ENCODE data around the gene ZNF282.

The ZNF282 gene

DNA sequence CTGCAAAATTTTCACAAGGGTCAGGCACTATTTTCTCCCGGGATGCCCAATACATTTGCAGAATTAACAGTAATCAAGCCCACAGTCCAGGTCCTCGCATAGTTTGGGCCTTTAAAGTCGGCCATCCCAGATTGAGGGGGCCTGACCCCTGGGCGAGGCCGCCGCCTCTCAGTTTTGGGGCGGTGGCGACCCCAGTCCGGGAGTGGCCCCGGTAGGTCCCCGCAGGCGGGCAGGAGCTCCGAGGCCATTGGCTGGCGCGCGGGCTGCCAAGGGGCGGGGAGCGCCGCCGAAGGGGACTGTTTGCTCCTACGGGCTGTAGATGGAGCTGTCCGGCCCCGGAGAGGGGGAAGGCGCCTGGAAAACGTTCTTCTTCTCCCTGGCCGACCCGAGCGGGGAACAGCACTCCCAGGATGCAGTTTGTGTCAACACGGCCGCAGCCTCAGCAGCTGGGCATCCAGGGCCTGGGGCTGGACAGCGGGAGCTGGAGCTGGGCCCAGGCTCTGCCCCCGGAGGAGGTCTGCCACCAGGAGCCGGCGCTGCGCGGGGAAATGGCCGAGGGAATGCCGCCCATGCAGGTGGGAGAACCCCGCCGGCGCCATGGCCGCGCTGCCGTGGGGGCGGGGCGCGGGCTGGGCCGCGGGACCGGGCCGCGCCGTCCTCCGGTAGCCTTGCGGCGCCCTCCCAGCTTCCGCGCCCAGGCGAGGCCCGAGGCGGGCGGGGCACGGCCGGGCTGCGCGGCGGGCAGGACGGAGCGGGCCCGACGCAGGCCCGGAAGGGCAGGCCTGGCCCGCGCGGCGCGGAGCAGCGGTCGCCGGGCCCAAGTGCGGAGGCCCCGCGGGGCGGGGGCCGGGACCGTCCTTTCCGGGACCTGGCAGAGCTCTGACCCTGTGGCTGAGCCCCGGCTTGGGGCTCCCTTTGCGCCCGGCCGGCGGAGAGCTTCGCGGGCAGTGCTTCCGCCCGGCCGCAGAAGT is at the start of gene ZNF282:
TSS of gene ZNF282 (plus strand) at position 367 of the 971 bp plus-strand sequence. CDS start at position 411, 44 bp downstream.
- peak; percentile 90 for DNase-seq

GRCh38 chr7:149147072-149147751 is 48.1 kb upstream of the ZNF282 start, which contains the start of gene ZNF398:
TSS of gene ZNF398 (plus strand) at chr7:149147453. CDS start at chr7:149147743, 290 bp downstream.
- peak; percentile 84 for DNase-seq

GRCh38 chr7:149147752-149148653 is 47.3 kb upstream of the ZNF282 start:
- DNase-seq, result peak; percentile 54

DNA sequence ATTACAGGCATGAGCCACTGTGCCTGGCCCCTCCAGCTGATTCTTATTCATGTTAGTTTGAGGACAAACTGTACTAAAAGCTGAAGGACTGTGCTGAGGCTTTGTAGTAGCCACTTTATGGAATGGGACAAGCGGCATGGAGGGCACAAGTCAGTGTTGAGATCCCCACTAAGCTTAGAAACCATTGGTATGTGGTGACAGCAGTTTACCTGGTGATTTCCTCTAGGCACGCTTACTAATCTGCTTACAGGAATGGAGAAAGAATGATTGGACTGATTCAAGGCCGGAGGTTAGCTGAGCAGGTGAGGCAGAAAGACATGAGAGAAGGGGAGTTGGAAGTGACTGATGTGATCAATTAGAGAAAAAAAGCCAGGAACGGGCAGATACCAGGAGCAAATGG is 44.4 kb upstream of the ZNF282 start:
- no peak for DNase-seq

DNA sequence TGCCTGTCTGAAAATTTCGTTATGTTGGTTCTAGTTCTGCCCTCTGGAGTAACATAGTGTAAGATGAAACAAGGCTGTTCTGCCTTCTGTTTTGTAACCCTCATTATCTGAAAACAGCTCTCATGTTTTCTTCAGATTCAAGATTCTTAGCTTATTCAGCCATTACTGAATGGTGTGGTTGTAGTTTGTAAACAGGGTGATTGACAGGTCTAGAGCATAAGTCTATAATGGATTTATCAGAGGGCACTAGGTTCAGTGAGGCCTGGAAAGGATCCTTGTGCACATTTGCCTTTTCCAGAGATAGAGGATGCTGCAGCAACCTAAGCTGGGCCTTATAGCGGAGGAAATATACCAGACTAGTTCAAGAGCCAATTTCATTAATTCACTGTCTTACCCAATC is 42.0 kb upstream of the ZNF282 start:
- DNase-seq, result no peak

DNA sequence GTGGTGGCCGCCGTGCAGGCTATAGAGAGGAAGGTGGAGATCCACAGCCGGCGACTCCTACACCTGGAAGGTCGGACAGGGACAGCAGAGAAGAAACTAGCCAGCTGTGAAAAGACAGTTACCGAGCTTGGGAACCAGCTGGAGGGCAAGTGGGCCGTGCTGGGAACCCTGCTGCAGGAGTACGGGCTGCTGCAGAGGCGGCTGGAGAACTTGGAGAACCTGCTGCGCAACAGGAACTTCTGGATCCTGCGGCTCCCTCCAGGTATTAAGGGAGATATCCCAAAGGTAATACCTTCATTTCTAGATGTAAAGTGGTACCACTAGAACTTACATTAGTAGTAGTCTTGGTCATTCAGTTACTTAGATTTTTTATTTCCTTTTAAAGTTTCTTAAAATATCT is 41.3 kb upstream of the ZNF282 start:
- DNase-seq, result no peak

- no peak for DNase-seq
Measured at GRCh38 chr7:149156898-149157297, 38.4 kb upstream of the ZNF282 start.

DNA sequence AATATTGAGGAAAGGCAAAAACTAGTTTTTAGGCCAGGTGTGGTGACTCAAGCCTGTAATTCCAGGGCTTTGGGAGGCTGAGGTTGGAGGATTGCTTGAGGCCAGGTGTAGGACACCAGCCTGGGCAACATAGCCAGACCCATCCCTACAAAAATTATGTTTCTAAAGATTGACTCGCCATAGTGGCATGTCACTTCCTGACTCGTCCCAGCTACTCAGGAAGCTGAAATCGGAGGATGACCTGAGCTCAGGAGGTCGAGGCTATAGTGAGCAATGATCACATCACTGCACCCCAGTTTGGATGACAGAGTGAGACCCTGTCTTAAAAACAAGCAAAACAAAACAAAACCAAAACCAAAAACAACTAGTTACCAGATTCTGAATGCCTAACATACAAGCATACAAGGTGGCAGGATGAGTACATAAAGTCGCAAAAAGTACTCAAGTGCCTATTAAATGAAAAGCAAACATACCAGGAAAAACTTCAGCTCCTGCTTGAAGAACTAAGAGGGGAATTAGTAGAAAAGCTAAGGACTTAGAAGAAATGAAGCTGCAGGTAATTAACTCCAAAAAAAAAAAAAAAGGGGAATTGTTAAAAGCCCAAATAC is 34.0 kb upstream of the ZNF282 start:
- no peak for DNase-seq

GRCh38 chr7:149166142-149166541 is 29.2 kb upstream of the ZNF282 start:
- no peak for DNase-seq

DNA sequence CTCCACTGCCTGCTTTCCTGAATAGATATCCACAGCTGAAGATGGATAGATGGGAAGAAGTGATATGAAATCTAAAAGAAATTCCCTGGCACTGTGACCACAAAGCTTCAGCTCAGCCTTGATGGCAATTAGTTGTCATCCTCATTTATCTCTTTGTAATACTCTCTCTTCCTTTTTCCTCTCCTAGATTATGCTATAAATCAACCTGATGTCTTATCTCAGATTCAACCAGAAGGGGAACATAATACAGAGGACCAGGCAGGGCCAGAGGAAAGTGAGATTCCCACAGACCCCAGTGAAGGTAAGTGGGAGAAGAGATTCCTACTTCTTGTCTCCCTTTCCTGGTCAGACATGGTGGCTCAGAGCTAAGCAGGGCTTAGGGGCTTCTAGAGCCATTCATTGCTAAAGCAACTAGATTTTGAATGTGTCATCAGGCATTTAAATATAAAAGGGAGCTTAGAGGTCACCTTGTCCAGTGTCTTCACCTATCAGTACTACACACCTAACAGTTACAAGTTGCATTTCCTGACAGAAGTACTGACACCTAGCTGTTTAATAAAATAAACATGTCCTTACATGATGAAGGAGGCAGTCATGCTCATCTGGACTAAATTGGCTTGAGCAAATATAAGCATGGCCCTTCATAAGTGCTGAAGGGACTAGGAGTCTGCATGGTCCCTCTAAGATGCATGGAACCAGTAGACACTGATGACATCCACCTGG is 28.6 kb upstream of the ZNF282 start:
- DNase-seq, result no peak

DNA sequence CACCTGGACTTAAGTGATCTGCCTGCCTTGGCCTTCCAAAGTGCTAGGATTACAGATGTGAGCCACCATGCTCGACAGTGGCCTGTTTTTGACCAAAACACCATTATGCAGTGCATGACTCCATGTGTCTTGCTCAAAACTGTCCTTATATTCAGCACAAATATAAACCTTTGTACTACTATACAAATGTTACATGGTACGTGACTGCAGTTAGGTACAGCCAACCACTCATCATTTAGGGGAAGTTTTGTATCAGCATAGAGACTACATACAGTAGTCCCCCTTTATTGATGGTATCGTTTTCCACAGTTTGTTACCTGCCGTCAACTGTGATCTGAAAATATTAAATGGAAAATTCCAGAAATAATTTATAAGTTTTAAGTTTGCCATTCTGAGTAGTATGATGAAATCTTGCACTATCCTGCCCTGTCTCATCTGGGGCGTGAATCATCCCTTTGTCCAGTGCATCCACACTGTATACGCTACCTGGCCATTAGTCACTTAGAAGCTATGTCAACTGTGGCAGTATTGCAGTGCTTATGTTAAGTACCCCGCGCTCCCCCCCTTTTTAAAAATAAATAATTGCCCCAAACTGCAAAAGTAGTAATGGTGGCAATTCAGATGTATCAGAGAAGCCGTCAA is 23.3 kb upstream of the ZNF282 start:
- no peak for DNase-seq

DNA sequence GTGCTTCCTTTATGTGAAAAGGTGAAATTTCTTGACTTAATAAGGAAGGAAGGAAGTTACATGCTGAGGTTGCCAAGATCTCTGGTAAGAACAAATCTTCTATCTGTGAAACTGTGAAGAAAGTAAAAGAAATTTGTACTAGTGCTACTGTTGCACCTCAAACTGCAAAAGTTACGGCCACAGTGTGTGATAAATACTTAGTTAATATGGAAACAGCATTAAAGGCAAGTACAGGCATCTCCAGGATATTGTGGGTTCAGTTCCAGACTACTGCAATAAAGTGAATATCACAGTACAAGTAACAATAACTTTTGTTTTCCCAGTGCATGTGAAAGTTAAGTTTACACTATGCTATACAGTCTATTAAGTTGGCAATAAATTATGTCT is 22.8 kb upstream of the ZNF282 start:
- DNase-seq, result no peak

- no peak for DNase-seq
Measured at GRCh38 chr7:149175150-149175549, 20.2 kb upstream of the ZNF282 start.

DNA sequence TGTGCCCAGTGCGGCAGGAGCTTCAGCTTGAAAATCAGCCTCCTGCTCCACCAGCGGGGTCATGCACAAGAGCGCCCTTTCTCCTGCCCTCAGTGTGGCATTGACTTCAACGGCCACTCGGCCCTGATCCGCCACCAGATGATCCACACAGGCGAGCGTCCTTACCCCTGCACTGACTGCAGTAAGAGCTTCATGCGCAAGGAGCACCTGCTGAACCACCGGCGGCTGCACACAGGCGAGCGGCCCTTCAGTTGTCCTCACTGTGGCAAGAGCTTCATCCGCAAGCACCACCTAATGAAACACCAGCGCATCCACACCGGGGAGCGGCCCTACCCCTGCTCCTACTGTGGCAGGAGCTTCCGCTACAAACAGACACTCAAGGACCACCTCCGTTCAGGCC is 16.1 kb upstream of the ZNF282 start:
- DNase-seq, result no peak

- no peak for DNase-seq
Measured at GRCh38 chr7:149180722-149181449, 14.5 kb upstream of the ZNF282 start.

- no peak for DNase-seq
Measured at GRCh38 chr7:149181450-149181790, 13.9 kb upstream of the ZNF282 start.

DNA sequence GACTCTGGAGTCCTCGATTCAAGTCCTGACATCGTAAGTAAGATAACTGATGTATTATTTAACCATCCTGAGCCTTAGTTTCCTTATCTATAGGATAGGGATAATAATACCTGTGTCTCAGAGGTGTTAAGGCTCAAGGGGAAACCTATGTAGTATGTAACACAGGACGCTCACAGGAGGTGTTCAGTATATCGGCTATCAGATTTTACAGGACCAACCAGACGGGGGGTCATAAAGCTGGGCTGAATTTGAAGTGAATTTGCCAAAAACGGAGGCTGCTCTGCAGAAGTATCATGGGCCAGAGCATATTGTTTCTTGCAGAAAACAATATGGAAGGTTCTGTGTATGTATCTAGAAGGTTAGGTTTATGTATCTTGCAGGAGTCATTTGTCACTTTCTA is 11.1 kb upstream of the ZNF282 start:
- no peak for DNase-seq

- no peak for DNase-seq
Measured at GRCh38 chr7:149188213-149188612, 7.1 kb upstream of the ZNF282 start.

DNA sequence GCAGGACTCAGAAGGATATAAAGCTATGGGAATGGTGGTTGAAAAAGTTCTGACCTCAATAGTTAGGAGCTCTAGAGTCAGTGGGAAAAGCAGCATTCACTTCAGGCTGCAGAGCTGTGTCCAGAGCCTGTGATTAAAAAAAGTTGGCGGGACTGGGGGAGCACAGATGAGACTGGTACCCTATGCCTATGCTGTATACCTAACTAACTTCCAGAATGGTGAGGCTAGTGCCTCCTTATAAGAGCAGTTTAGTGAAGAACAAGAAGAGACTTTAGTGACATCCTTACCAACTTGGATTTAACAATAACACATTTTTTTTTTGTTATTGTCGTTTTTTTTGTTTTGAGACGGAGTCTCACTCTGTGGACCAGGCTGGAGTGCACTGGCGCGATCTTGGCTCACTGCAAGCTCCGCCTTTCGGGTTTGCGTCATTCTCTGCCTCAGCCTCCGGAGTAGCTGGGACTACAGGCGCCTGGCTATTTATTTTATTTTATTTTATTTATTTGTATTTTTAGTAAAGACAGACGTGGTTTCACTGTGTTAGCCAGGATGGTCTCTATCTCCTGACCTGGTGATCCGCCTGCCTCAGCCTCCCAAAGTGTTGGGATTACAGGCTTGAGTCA is 6.6 kb upstream of the ZNF282 start:
- DNase-seq, result no peak

DNA sequence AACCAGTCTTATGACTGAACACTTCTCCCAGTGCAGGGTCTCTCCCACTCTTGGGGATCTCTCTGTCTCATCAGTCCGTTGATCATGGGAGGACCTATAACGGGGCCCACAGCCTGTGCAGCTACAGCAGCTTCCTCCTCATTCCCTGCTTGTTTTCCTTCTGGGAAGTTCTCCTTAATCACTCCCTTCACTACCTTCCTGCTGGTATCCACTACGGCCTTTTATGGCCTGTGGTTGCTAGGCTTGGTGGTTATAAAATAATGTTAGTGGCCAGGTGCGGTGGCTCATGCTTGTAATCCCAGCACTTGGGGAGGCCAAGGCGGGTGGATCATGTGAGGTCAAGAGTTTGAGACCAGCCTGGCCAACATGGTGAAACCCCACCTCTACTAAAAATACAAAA is 3.5 kb upstream of the ZNF282 start:
- no peak for DNase-seq

All from activated CD4-positive, alpha-beta T cell treated with anti-CD3 and anti-CD28 coated beads, Interleukin-2, Interleukin-6, amounts not matched to agents 100 ng/mL and 50 ng/mL, durations not matched to agents 16 hours and 8 hours (primary cell).